DMS79 (cell line): ENCODE data around the gene KANSL1.
"Not testable (repeated sequence)": the region's sequence is repeated elsewhere in the genome, so short reads cannot be mapped to it uniquely, and the experiment has no call there.

Experiments
- DNase-seq: peaks from one replicate; lab custom pipeline; 2025; lab: John Stamatoyannopoulos, UW

The KANSL1 gene

GRCh38 chr17:46136820-46137219 lies 56.4 kb downstream of the KANSL1 start:
- DNase-seq: no peak

GRCh38 chr17:46135879-46136563 lies 57.2 kb downstream of the KANSL1 start:
- no peak for DNase-seq

- no peak for DNase-seq
Observed at GRCh38 chr17:46135126-46135812, 58.0 kb downstream of the KANSL1 start.

GRCh38 chr17:46129302-46129701 lies 63.9 kb downstream of the KANSL1 start:
- no peak for DNase-seq

GRCh38 chr17:46128453-46128852 lies 64.8 kb downstream of the KANSL1 start:
- no peak for DNase-seq

GRCh38 chr17:46127524-46127923 lies 65.7 kb downstream of the KANSL1 start:
- no peak for DNase-seq

DNA sequence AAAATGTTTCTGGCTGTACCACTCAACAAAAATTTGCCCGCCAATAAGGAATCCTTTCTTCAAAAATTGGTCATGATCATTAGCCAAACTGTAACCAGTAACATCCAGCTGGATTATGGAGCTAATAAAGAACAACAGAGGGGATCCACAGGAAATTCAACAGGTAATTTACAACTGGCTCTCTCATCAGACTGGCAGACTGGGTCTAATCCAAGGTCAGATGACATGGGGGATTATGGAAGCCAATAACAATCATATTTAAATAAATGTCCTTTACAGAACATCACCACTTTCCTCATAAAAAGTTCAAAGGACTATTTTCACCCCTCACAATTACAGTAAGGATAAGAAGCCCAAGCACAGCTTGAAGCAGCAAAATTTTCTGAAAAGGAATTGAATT lies 66.4 kb downstream of the KANSL1 start:
- no peak for DNase-seq

- no peak for DNase-seq
Observed at GRCh38 chr17:46125831-46126230, 67.4 kb downstream of the KANSL1 start.

DNA sequence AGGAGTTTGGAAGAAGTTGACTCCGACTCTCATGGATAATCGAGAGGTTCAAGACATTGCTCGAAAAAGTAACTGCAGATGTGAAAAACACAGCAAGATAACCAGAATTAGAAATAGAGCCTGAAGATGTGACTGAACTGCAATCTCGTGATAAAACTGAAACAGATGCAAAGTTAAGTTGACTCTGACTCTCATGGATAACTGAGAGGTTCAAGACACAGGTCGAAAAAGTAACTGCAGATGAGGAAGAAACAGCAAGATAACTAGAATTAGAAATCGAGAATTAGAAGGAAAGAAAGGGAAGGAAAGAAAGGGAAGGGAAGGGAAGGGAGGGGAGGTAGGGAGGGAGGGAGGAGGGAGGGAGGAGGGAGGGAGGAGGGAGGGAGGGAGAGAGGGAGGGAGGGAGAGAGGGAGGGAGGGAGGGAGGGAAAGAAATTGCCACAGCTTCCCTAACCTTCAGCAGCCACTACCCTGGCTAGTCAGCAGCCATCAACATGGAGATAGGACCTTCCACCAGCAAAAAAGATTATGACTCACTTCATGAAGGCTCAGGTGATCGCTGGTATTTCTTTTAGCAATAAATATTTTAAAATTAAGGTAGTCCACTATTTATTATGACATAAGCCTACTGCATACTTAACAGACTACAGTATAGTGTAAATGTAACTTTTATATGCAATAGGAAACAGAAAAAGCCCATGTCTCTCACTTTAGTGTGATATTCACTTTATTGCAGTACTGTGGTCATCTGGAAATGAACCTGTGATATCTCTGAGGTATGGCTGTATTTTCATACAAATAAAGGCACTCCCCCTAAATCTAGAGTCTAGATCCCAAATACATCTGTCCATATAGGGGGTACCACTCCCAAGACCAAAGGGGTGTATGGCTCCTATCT lies 68.3 kb downstream of the KANSL1 start:
- DNase-seq: no peak

- no peak for DNase-seq
Observed at GRCh38 chr17:46123607-46124006, 69.6 kb downstream of the KANSL1 start.

DNA sequence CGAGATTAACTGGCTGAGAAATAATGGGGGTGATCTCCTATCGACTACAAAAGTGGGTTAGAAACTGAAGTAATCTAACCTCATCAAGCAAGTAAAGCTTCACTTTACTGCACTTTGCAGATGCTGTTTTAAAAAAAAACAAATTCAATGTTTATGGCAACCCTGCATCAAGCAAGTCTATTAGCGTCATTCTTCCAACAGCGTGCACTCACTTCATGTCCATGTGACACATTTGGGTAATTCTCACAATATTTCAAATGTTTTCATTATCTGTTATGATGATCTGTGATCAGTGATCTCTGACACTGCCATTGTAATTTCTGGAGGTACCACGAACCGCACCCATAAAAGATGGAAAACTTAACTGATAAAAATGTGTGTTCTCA lies 70.8 kb downstream of the KANSL1 start:
- no peak for DNase-seq

GRCh38 chr17:46121841-46122485 lies 71.3 kb downstream of the KANSL1 start:
- no peak for DNase-seq

DNA sequence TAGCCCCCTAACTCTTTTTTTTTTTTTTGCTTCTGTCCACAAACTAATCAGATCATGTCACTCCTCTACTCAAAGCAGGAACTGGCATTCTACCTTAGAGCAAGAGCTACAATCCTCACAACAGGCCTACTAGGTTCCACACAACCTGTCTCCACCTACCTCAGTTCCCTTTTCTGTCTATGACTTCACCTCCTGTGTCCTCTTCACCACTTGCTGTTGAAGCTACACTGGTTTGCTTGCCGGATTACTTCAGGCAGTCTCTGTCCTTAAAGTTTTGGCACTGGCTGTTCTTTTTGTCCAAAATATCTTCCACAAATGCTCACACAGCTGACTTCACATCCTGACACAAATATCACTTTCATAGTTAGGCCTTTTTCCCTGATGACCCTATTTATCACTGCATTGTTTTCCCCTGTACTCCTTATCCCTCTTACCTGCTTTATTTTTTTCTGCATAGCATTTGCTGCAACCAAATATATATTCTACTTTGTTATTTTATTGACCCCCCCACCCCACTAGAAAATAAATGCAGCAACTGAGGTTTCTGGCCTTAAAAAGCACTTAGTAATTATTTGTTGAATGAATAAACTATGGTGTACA lies 72.0 kb downstream of the KANSL1 start:
- no peak for DNase-seq

DNA sequence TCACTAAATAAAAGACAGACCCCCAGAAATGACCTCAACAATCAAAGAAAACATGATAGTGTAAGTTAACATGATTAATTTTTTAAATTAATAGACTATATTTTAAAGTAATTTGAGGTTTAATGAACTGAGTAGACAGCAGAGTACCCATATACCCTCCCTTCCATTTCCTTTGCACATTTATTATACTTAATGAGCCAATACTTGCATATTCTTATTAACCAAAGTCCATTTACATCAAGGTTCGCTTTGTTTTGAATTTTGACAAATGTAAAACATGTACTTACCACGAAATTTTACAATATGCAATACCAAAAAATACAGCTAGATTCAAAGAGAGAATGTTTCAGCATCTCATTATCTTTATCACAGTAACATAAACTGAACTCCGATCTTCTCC lies 72.7 kb downstream of the KANSL1 start:
- no peak for DNase-seq

GRCh38 chr17:46120078-46120477 lies 73.2 kb downstream of the KANSL1 start:
- DNase-seq: no peak

- no peak for DNase-seq
Observed at GRCh38 chr17:46118964-46119363, 74.3 kb downstream of the KANSL1 start.

DNA sequence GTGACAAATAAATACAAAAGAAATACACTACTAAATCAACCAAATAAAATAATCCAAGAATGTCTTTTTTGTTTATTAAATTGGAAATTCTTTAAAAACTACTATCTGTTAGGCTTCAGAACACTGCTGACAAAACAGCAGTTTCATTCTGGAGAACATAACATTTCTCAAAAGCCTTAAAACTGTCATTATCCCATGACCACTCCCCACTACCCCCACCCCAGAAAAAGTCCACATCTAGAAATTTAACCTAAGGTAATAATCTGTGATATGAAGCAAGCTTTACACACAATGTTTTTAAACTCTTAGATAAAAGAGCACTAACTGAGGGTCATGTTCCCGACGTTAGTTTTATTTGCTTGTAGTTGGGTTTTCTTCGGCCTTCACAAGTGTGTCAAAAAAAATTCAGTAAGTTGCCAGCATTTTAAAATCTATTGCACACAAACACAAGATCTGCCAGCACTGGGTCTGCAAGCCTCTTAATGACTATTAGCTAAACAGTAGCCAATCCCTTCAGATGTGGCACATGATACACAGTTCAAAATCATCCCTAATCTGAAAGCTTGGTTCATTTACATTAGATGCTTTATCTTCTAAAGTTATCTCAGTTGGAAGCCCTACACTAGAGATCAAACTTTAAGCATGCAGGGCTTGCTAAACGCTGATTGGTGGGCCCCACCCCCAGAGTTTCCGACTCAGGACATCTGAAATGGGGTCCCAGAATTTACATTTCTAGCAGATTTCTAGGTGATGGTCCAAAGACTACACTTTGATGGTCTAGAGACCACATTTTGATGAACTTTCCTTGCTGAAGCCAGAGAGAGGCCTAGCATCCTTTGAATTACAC lies 75.2 kb downstream of the KANSL1 start:
- DNase-seq: no peak

GRCh38 chr17:46117117-46117516 lies 76.1 kb downstream of the KANSL1 start:
- no peak for DNase-seq

DNA sequence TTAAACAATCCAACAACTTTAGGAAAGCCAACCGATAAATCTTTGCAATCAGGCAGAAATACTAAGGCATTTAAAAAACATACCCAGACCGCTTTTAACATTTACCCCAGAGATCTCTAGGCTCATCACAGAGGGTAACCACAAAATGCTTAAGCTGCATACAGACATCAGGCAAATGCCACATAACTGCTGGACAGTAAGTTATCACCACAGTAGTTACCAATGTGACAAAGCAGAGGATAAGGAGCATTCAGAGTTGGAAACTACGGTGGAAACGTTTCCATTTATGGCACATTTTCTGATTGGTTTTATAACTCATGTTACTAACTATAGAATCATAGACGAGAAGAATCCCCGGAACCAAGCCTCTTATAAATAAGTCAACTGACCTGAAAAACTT lies 77.5 kb downstream of the KANSL1 start:
- DNase-seq: no peak

DNA sequence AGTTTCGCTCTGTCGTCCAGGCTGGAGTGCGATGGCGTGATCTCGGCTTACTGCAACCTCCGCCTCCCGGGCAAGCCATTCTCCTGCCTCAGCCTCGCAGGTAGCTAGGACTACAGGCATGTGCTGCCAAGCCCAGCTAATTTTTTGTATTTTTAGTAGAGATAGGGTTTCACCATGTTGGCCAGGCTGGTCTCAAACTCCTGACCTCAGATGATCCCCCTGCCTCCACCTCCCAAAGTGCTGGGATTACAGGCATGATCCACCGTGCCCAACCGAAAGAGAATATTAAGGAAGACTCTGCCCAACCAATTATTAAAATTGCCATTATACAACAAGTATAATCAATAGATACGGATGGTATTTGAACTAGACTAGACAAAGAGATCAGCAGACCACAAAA lies 82.0 kb downstream of the KANSL1 start:
- DNase-seq: not testable (repeated sequence)

DNA sequence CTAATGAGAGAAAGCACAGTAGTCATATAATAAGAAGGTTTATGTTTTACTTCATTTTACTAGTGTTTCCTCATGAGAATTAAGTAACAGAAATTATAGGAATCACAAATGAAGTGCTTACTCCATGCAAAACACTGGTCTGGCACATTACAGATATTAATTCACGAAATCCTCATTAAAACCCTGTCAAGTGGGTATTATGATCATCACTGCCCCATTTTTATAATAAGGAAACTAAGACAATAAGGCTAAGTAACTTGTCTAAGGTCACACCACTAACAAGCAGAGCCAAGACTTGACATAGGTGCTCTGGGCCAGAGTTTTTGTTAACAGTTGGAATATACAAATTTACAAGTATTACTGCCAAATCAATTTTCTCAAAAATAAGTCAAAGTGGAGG lies 83.0 kb downstream of the KANSL1 start:
- DNase-seq: no peak
